Kidney capillary endothelial cell (primary cell): ENCODE measurements around the gene ZSCAN31.
"Not testable (repeated sequence)": the region's sequence is repeated elsewhere in the genome, so short reads cannot be mapped to it uniquely, and the experiment has no call there.

Source experiments
- DNase-seq: peaks from one replicate; pipeline ENCODE4 v3.0.0-alpha.2; 2018; ENCODE audit warnings: low spot score

Gene ZSCAN31

GRCh38 chr6:28335564-28336283 lies at the start of gene ZSCAN31:
TSS of gene ZSCAN31 (minus strand) at chr6:28336148. CDS start at chr6:28329683, 6,465 bp downstream.
- DNase-seq = peak; percentile 95

DNA sequence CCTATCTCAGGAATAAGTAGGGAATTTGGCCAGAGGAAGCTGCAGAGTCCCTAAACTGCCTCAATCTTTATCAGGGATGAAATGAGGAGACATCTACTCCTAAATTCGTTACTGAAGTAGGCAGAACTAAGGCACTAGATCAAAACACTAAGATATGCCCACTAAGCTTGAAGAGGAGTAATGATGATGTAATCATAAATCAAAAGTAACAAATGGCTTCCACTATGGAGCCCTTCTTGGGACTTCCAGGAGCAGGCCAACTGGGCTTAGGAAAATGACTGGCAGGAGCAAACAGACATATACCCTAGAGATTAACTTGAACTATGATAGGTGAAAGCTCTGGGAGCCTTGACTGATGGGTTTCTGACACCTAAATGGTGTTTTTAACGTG lies 48.2 kb upstream of the ZSCAN31 start:
- no peak for DNase-seq

- peak; percentile 71 for DNase-seq
Measured at GRCh38 chr6:28383235-28384142, 47.5 kb upstream of the ZSCAN31 start.

GRCh38 chr6:28380381-28380780 lies 44.4 kb upstream of the ZSCAN31 start:
- no peak for DNase-seq

DNA sequence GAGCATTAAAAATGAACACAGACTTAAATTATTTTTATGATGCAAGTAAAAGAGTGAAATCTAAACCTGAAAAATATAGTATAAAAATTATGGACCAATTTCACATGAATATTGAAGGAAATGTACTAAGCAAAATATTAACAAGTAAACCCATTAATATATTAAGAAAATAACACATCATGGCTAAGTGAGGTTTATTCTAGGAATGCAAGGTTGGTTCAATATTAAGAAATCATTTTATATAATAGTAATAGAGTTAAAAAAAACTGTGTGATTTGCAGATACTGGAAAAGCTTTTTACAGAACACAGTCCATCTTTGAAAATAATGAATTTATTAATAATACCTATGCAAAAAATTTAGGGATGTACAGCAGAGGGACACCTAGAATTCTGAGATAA lies 42.7 kb upstream of the ZSCAN31 start:
- DNase-seq = no peak

GRCh38 chr6:28377879-28378278 lies 41.9 kb upstream of the ZSCAN31 start:
- no peak for DNase-seq

DNA sequence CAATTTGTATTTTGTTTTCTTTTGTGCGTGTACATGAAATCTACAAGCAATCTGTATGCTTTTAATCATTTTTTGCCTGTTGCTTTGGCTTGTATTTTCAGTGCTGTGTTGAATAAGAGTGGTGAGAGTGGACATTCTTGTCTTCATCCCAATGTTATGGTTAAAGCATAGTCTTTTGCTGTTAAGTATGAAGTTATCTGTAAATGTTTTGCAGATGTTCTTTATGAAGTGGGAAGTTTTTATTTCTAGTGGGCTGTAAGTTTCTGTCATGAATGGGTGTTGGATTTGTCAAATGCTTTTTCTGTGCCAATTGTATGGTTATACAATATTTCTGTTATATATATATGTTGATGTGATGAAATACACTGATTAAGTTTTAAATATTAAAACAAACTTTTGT lies 38.0 kb upstream of the ZSCAN31 start:
- no peak for DNase-seq

DNA sequence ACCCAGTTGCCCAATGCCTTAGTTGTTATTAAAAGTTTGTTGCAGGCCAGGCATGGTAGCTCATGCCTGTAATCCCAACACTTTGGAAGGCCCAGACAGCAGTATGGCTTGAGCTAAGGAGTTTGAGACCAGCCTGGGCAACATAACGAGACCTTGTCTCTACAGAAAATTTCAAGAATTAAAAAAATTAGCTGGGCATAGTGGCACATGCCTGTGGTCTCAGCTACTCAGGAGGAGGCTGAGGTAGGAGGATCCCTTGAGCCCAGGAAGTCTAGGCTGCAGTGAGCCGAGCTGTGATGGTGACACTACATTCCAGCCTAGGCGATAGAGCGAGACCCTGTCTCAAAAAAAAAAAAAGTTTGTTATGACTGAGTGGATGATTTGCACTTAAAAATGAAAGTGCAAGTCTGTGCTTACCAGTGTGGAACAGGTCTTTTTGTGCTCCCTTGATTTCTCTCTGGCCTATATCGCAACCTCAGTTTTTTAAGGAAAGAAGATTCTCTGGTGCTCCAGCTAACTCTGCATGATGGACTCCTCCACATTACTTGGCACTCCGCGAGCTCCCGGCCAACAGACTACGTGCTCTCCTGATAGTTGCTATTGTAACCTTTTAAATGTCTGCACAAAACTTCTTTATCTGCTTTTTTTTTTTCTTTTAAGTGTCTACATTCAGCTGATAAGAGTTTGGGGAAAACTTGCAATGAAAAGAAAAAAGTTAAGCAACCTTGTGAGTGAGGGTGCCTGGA lies 35.9 kb upstream of the ZSCAN31 start:
- DNase-seq = no peak

GRCh38 chr6:28371280-28371679 lies 35.3 kb upstream of the ZSCAN31 start:
- DNase-seq = no peak

DNA sequence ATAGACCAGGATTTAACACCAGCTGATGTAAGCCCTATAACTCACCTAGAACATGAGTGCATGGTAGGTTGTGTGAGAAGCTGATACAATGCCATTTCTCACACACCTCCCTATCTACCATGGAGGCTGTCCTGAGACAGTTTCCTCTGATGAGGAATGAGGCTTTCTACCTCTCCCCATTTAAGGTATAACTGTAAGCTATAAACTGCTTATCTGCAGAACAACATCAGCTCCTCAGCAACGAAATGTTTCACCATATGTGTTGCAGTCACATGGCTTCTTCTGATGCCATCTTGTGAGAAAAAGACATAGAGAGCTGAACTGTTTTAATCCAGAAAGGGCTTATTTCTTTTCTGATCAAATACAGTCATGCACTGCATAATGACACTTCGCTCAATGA lies 34.5 kb upstream of the ZSCAN31 start:
- DNase-seq = no peak

DNA sequence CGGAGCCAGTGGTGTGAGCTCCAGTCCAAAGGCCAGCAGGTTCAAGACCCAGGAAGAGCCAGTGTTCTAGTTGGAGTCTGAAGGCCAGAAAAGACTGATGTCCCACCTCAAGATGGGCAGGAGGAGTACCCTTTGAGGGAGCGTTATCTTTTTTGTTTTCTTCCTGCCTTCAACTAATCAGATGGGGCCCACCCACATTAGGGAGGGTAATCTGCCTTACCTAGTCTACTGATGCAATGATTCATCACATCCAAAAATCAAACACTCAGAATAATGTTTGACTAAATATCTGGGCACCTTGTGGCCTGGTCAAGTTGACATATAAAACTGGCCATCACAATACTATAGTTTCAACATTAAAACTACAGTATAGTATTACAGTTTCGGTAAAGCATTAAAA lies 33.5 kb upstream of the ZSCAN31 start:
- DNase-seq = no peak

DNA sequence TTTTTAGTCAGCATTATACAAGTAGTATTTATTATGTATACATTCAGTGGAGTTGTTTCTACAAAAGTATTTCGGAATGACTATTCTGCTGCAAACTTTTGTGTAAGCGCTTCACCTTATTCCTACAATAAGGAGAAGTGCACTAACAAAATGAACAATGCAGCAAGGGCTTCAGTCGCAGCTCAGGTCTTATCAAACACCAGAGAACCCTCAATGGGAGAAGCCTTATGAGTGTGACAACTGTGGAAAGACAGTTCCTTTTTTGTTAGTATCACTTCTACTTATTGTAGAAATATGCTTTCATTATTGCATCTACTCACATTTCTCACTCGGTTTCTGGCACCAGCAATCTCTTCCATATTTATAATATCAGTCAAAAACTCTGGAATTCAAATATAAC lies 32.6 kb upstream of the ZSCAN31 start:
- no peak for DNase-seq

GRCh38 chr6:28365590-28365989 lies 29.6 kb upstream of the ZSCAN31 start:
- DNase-seq = not testable (repeated sequence)

- DNase-seq = no peak
Measured at GRCh38 chr6:28360961-28361360, 25.0 kb upstream of the ZSCAN31 start.

- DNase-seq = not testable (repeated sequence)
Measured at GRCh38 chr6:28359562-28359961, 23.6 kb upstream of the ZSCAN31 start.

GRCh38 chr6:28357036-28357435 lies 21.1 kb upstream of the ZSCAN31 start:
- DNase-seq = no peak

GRCh38 chr6:28356666-28357020 lies 20.7 kb upstream of the ZSCAN31 start:
- no peak for DNase-seq

DNA sequence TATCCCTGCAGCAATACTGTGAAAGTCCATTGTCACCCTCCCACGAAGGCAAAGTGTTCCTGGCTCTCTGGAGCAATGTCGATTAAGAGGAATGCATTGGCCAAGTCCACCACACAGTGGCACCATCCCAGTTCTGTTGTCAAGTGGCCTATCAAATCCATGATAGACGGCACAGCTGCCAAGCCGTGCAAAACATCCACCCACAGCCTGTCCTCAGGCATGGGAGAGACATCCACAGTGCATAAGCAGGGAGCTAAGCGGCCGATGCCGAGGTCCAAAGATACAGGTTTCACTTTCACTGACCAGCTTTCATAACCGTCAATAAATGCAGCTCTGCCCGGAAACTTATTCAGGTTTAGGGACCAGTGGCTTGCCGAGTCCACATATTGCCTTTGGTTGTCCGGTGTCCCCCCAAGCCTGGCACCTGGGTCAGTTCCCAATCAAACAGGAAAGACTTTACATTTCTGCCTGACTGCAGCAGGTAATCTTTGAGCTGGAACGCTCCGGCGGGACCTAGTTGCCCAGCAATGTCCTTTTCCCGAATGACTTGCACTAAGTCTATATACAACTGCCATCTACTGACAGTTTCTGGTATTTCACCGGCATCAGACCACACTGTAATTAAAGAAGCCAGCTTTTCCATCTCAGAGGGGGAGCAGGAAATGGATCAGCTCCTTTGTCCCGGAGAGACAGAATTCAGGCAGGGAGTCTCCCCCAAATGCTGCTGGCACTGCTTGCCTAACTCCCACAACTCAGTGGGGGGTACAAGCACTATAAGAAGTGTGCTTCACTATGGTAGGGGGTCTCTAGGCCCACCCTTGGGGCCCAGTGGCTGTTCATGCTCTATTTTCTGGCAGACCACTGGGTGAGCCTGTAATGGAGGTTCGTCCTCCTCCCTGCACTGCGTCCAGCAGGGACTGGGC lies 20.1 kb upstream of the ZSCAN31 start:
- DNase-seq = peak; percentile 87

GRCh38 chr6:28354688-28355554 lies 19.0 kb upstream of the ZSCAN31 start:
- no peak for DNase-seq

GRCh38 chr6:28353981-28354676 lies 18.2 kb upstream of the ZSCAN31 start:
- DNase-seq = no peak
